H9 (cell line): ENCODE measurements around the gene MAGEB4. TPM values are rescaled to one million over a fixed set of nuclear protein-coding genes. Genes with fewer than 3 reads are reported as not detected.
A peak's percentile ranks its signal among the peaks of the same experiment; 100 is the strongest.

Experiments
- DNase-seq: peaks from one replicate; pipeline ENCODE4 v3.0.0-alpha.2; 2017
- H2AFZ ChIP-seq: one replicate; pipeline ENCODE4 v1.6.1; 2013; ENCODE audit warnings: mild to moderate bottlenecking, low read length, control low read depth, moderate library complexity
- H2AK5ac ChIP-seq: 2 replicates; pipeline ENCODE4 v1.6.1; 2013; ENCODE audit warnings: low read length, control low read depth, mixed read lengths; ENCODE audit not compliant: insufficient read length
- H2BK120ac ChIP-seq: one replicate; pipeline ENCODE4 v1.6.1; 2013; ENCODE audit warnings: low read depth, mild to moderate bottlenecking, low read length, control low read depth, inconsistent platforms; ENCODE audit not compliant: poor library complexity, severe bottlenecking
- H2BK12ac ChIP-seq: 2 replicates; pipeline ENCODE4 v1.6.1; 2013; ENCODE audit warnings: low read length, control low read depth, mixed read lengths, low read depth; ENCODE audit not compliant: insufficient read length
- H2BK15ac ChIP-seq: 2 replicates; pipeline ENCODE4 v1.6.1; 2013; ENCODE audit warnings: low read depth, low read length, control low read depth
- H2BK20ac ChIP-seq: one replicate; pipeline ENCODE4 v1.6.1; 2013; ENCODE audit warnings: low read depth, mild to moderate bottlenecking, low read length, control low read depth, inconsistent platforms; ENCODE audit not compliant: poor library complexity, severe bottlenecking
- H2BK5ac ChIP-seq: 2 replicates; pipeline ENCODE4 v1.6.1; 2013; ENCODE audit warnings: low read length, control low read depth, mixed read lengths; ENCODE audit not compliant: insufficient read length
- H3K14ac ChIP-seq: 2 replicates; pipeline ENCODE4 v1.6.1; 2013; ENCODE audit warnings: low read length, control low read depth; ENCODE audit not compliant: insufficient read depth
- H3K18ac ChIP-seq: 2 replicates; pipeline ENCODE4 v1.6.1; 2013; ENCODE audit warnings: low read depth, mild to moderate bottlenecking, mixed read lengths, low read length, control low read depth; ENCODE audit not compliant: insufficient read length
- H3K23ac ChIP-seq: 2 replicates; pipeline ENCODE4 v1.6.1; 2013; ENCODE audit warnings: low read length, control low read depth, mixed read lengths, low read depth; ENCODE audit not compliant: insufficient read length
- H3K23me2 ChIP-seq: 2 replicates; pipeline ENCODE4 v1.6.1; 2013; ENCODE audit warnings: low read depth, mild to moderate bottlenecking, mixed read lengths, low read length, control low read depth; ENCODE audit not compliant: insufficient read length, poor library complexity, severe bottlenecking
- H3K27ac ChIP-seq: 2 replicates; pipeline ENCODE4 v1.5.1; 2013; ENCODE audit warnings: low read length, control low read depth, mixed read lengths, low read depth; ENCODE audit not compliant: insufficient read length
- H3K27me3 ChIP-seq: 2 replicates; pipeline ENCODE4 v1.6.1; 2013; ENCODE audit warnings: low read length, control low read depth, inconsistent platforms; ENCODE audit not compliant: insufficient read depth
- H3K4ac ChIP-seq: 2 replicates; pipeline ENCODE4 v1.6.1; 2013; ENCODE audit warnings: low read depth, mild to moderate bottlenecking, control low read depth, inconsistent platforms, low read length, moderate library complexity
- H3K4me1 ChIP-seq: 2 replicates; pipeline ENCODE4 v1.6.1; 2013; ENCODE audit warnings: low read length, control low read depth, inconsistent platforms; ENCODE audit not compliant: insufficient read depth
- H3K4me2 ChIP-seq: 2 replicates; pipeline ENCODE4 v1.6.1; 2013; ENCODE audit warnings: low read length, control low read depth, mixed read lengths; ENCODE audit not compliant: insufficient read length, insufficient read depth
- H3K56ac ChIP-seq: 2 replicates; pipeline ENCODE4 v1.6.1; 2013; ENCODE audit warnings: low read depth, mild to moderate bottlenecking, mixed read lengths, low read length, control low read depth; ENCODE audit not compliant: insufficient read length
- H3K79me1 ChIP-seq: 2 replicates; pipeline ENCODE4 v1.6.1; 2013; ENCODE audit warnings: low read depth, mild to moderate bottlenecking, moderate library complexity, low read length, control low read depth, inconsistent platforms; ENCODE audit not compliant: insufficient read depth, poor library complexity, severe bottlenecking
- H3K79me2 ChIP-seq: 2 replicates; pipeline ENCODE4 v1.6.1; 2013; ENCODE audit warnings: low read length, control low read depth, inconsistent platforms; ENCODE audit not compliant: insufficient read depth
- H3K9ac ChIP-seq: 2 replicates; pipeline ENCODE4 v1.6.1; 2013; ENCODE audit warnings: low read length, control low read depth, mixed read lengths; ENCODE audit not compliant: insufficient read length; ENCODE audit errors: extremely low read depth
- H3K9me3 ChIP-seq: one replicate; pipeline ENCODE4 v1.6.1; 2013; ENCODE audit warnings: low read depth, low read length, inconsistent platforms; ENCODE audit not compliant: control insufficient read depth
- H3T11ph ChIP-seq: one replicate; pipeline ENCODE4 v1.6.1; 2013; ENCODE audit warnings: mild to moderate bottlenecking, low read length, control low read depth, inconsistent platforms
- H4K20me1 ChIP-seq: one replicate; pipeline ENCODE4 v1.6.1; 2013; ENCODE audit not compliant: control insufficient read depth, insufficient read length, insufficient read depth
- H4K5ac ChIP-seq: 2 replicates; pipeline ENCODE4 v1.6.1; 2013; ENCODE audit warnings: low read depth, mild to moderate bottlenecking, mixed read lengths, low read length, control low read depth; ENCODE audit not compliant: insufficient read length
- H4K8ac ChIP-seq: replicated peaks from 2 replicates; pipeline ENCODE4 v1.6.1; 2013; ENCODE audit warnings: low read length, control low read depth, mixed read lengths, low read depth; ENCODE audit not compliant: insufficient read length
- H4K91ac ChIP-seq: 2 replicates; pipeline ENCODE4 v1.6.1; 2013; ENCODE audit warnings: low read depth, mild to moderate bottlenecking, moderate library complexity, mixed read lengths, low read length, control low read depth; ENCODE audit not compliant: insufficient read length
- H3K27ac Mint-ChIP-seq, 3 experiments: 2 replicates in 2 of 3; 3 replicates in 1 of 3; pipeline ENCODE4 v1.8.0; 2020 to 2021; ENCODE audit warnings: mixed read lengths in 3 of 3, mild to moderate bottlenecking in 1 of 3, moderate library complexity in 1 of 3
- H3K27me3 Mint-ChIP-seq: 2 replicates; pipeline ENCODE4 v1.8.0; 2021; ENCODE audit warnings: low read depth, mild to moderate bottlenecking, moderate library complexity, mixed read lengths
- H3K36me3 Mint-ChIP-seq, 3 experiments: 2 replicates in 2 of 3; 3 replicates in 1 of 3; pipeline ENCODE4 v1.8.0; 2020 to 2021; ENCODE audit warnings: low read depth in 3 of 3, mixed read lengths in 3 of 3; ENCODE audit not compliant: insufficient read depth in 1 of 3
- H3K4me1 Mint-ChIP-seq, 2 experiments: 2 replicates each; pipeline ENCODE4 v1.8.0; 2020; ENCODE audit warnings: mixed read lengths in 2 of 2
- H3K4me3 Mint-ChIP-seq, 2 experiments: 2 replicates in 1 of 2; 3 replicates in 1 of 2; pipeline ENCODE4 v1.8.0; 2020 to 2021; ENCODE audit warnings: mild to moderate bottlenecking in 2 of 2, mixed read lengths in 2 of 2, moderate library complexity in 1 of 2
- H3K9me3 Mint-ChIP-seq, 2 experiments: 2 replicates in 1 of 2; 3 replicates in 1 of 2; pipeline ENCODE4 v1.8.0; 2020; ENCODE audit warnings: mild to moderate bottlenecking in 2 of 2, mixed read lengths in 2 of 2, moderate library complexity in 1 of 2
- CTCF ChIP-seq: fragments of 200-600 bp; sonication (generic); conservative IDR thresholded peaks from 3 replicates; pipeline ENCODE4 v1.8.0; 2021; ENCODE audit warnings: antibody characterized with exemption, mild to moderate bottlenecking
- WGBS: extraction: QIAGEN DNeasy Blood & Tissue Kit; methylation state at CpG from one replicate; pipeline ENCODE4 v1.1.7; 2013; ENCODE audit warnings: missing lambda C conversion rate, low lambda C conversion rate, mixed read lengths; ENCODE audit not compliant: insufficient read length; ENCODE audit errors: extremely low coverage; 5-methylcytosine and 5-hydroxymethylcytosine counted together
- total RNA-seq: library from RNA; stranded (reverse); gene quantifications from 2 replicates; pipeline ENCODE4 v1.2.1, GENCODE V29; 2021

MAGEB4 gene
- total RNA-seq, 1 experiment from 2014 or later = 0.11 TPM

DNA sequence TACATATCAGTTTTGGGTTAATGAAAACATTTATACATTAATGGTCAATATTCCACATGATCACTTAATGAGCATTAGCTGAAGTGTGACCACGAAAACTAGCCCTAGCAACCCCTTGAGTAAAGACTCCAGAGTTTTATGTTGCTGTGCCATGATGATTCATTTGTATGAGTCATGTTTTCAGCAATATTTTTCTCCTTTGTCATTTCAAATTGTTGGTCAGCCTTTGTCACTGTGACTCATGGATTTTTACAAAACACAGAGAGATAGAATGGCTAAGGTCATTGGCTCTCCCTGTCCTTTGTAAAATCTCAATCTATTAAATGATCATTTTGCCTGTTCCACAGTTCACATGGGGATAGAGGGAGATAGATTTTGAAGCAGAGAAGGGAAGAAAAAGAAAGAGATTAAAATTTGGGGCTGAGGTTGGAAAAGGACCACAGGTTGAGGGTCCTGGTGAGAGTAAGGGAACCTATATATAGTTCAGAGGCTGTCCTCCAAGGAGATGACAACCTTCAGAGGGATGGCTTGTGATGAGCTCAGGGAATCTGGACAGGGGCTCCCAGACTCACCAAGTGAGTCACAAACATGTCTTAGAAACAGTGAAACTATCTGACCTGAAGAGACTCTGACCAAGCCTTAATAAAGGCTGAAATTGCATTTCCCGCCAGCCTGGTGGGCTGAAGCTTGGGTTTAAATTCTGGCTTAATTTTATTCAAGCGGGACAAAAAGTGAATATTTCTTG, 41.8 kb downstream of the MAGEB4 start:
- no peak overlapping the region for H3K18ac ChIP-seq
- H3K56ac ChIP-seq = no peak overlapping the region
- no peaks in the 10 kb centered on the region for H3K79me1 ChIP-seq
- Mint-ChIP-seq H3K4me3 (no peak overlapping the region), H3K4me1 (0 out of 4 replicates have a peak, but pooled peaks cover 0 to 3% of the 10 kb centered on the region in 2 experiments), H3K27ac (peak overlapping the region in 1 of 3 experiments; percentile 20; a peak in 1 of 7 replicates), H3K9me3 (peaks cover 4 to 49% of the 10 kb centered on the region in 2 experiments; a peak in 4 of 5 replicates), H3K36me3 (no peaks in the 10 kb centered on the region; a peak in 1 of 7 replicates), H3K27me3 (no peaks in the 10 kb centered on the region)
- no peaks in the 10 kb centered on the region for H3K79me2 ChIP-seq
- no peaks in the 10 kb centered on the region for H3K27me3 ChIP-seq
- H4K91ac ChIP-seq = no peak overlapping the region
- no peak overlapping the region for H3T11ph ChIP-seq
- no peak overlapping the region for H4K8ac ChIP-seq
- H2BK12ac ChIP-seq = no peak overlapping the region
- H3K27ac ChIP-seq = no peak overlapping the region
- no peak overlapping the region for H3K9ac ChIP-seq
- H3K4ac ChIP-seq = no peak overlapping the region
- H4K5ac ChIP-seq = no peak overlapping the region
- DNase-seq = no peak
- no peak overlapping the region for H2AK5ac ChIP-seq
- no peaks in the 10 kb centered on the region for H3K9me3 ChIP-seq
- H2AFZ ChIP-seq = no peak overlapping the region
- H2BK120ac ChIP-seq = no peak overlapping the region
- H3K23ac ChIP-seq = no peak overlapping the region
- no peak overlapping the region for H3K14ac ChIP-seq
- no CpG with 5 or more reads among the region's 3 CpGs for WGBS
- H2BK20ac ChIP-seq = no peak overlapping the region
- no peaks in the 10 kb centered on the region for H3K4me1 ChIP-seq
- H3K23me2 ChIP-seq = no peaks in the 10 kb centered on the region
- TF ChIP-seq CTCF = no peak
- H2BK5ac ChIP-seq = no peak overlapping the region
- H4K20me1 ChIP-seq = no peaks in the 10 kb centered on the region
- no peak overlapping the region for H2BK15ac ChIP-seq
- no peak overlapping the region for H3K4me2 ChIP-seq

Other genes starting within 250 kb of the MAGEB4 start
- 0.13 and 0.18 TPM in 2 replicates for gene MAGEB2, start 26.4 kb upstream of the MAGEB4 start, total RNA-seq
- gene MAGEB3, start 11.3 kb upstream of the MAGEB4 start, total RNA-seq = not detected in 2 replicates
- gene MAGEB1, start 5.1 kb downstream of the MAGEB4 start, total RNA-seq = 0.17 and 0.18 TPM in 2 replicates
- gene NR0B1, start 67.4 kb downstream of the MAGEB4 start, total RNA-seq = 0.18 TPM in 1 of 2 replicates, not detected in the other